SK-N-MC (cell line): ENCODE data around the gene SLC7A1.

Experiments
- EZH2 ChIP-seq: fragments of 200-600 bp; sonication (generic); IDR thresholded peaks from one replicate; pipeline ENCODE4 v1.6.1; 2017; ENCODE audit warnings: antibody characterized with exemption
- POLR2AphosphoS5 ChIP-seq: IDR thresholded peaks from 2 replicates; pipeline ENCODE4 v1.6.1; 2012; ENCODE audit warnings: mild to moderate bottlenecking, low read depth, low read length, borderline replicate concordance

- TF ChIP-seq EZH2 (no peak), POLR2AphosphoS5 (no peak)
Observed at GRCh38 chr13:29640665-29641064, 45.2 kb upstream of the SLC7A1 start.
